GM12874 (cell line): ENCODE measurements around the gene HTR1E.
A peak's percentile ranks its signal among the peaks of the same experiment; 100 is the strongest.

ENCODE experiments used
- TF ChIP-seq, protein P1 (sequence below): IDR thresholded peaks from 2 replicates; pipeline ENCODE4 v1.5.1; 2011; ENCODE audit warnings: low read depth, mild to moderate bottlenecking, control low read depth, low read length, moderate library complexity; ENCODE audit not compliant: insufficient read depth

HTR1E gene

DNA sequence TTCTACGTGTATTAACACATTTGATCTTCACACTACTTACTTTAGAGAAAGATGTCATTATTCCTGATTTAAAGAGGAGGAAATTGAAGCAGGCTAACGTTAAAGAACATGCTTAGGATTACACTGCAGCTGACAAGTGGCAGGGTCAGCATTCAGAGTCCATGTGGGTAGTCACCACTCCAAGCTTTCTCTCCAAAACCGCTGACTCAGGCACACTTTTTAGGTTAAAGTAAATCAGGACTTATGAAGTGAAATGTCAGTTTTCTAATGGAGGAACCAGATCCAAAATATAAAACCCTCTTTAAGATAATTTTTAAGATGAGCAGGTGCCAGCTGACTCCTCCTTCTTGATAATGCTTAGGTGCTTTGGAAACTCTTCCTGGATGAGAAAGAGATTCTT is 75.4 kb downstream of the HTR1E start:
- TF ChIP-seq, protein P1, sequence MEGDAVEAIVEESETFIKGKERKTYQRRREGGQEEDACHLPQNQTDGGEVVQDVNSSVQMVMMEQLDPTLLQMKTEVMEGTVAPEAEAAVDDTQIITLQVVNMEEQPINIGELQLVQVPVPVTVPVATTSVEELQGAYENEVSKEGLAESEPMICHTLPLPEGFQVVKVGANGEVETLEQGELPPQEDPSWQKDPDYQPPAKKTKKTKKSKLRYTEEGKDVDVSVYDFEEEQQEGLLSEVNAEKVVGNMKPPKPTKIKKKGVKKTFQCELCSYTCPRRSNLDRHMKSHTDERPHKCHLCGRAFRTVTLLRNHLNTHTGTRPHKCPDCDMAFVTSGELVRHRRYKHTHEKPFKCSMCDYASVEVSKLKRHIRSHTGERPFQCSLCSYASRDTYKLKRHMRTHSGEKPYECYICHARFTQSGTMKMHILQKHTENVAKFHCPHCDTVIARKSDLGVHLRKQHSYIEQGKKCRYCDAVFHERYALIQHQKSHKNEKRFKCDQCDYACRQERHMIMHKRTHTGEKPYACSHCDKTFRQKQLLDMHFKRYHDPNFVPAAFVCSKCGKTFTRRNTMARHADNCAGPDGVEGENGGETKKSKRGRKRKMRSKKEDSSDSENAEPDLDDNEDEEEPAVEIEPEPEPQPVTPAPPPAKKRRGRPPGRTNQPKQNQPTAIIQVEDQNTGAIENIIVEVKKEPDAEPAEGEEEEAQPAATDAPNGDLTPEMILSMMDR, result no peak

DNA sequence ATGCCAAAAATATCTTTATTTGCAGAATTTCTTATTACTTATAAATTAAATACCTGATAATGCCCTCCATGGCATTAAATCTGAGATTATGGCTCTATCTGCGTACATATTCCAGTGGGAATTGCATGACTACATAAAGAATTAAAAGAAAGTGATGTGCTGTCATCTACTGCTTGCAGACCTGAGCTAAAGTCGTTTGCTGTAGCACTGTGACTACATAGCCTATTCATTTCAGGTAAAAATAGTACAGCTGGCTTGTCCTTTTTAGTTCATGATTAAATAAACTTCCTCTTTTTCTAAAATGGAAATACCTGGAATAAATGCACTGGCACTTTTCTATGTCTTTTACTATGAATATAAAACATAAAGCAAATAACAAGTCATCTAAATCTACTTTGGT is 79.4 kb downstream of the HTR1E start:
- TF ChIP-seq, protein P1, result no peak

DNA sequence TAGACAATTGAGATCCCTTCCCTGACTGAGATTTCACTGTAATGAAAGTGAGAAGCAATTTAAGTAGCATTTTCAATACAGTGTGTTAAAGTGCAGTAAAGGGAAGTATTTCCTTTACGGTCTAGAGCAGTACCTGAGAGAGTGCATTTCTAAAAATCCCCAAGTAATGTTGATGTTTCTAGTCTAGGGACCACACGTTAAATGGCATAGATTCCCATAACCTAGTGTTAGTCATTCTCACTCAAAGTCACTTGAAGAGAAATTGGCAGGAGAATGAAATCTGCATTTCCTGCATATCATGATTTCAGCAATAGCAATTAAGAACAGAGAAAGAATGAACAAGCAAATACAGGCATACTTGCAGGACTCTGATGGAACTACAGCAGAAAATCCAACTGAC is 89.7 kb downstream of the HTR1E start:
- TF ChIP-seq, protein P1, result no peak

DNA sequence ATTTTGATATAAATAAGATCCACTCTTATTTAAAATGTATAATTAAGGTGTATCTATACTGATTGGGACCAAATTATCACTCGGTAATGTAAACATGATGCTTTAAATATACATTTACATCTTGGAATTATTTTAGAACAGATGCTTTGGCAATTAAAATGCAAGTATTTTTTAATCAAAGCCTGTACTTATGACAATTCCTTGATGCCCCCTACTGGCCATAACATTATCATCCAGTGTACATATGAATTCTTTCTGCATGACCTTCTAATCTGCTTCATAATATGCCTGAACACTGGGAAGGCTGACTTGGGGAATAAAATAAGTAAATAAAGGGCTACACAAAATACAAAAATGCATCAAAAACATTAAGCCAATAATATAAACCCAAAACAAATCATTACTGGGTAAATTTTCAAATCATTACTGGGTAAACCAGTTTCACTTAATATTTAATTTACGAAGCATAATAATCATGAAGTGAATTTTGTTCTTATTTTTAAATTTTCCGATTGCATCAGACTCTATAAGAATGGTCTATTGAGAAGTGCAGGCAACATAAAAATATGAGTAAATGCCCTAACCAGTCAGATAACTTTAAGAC is 92.5 kb downstream of the HTR1E start:
- TF ChIP-seq, protein P1, result peak; percentile 40; the same call in 1 of the 2 replicates

DNA sequence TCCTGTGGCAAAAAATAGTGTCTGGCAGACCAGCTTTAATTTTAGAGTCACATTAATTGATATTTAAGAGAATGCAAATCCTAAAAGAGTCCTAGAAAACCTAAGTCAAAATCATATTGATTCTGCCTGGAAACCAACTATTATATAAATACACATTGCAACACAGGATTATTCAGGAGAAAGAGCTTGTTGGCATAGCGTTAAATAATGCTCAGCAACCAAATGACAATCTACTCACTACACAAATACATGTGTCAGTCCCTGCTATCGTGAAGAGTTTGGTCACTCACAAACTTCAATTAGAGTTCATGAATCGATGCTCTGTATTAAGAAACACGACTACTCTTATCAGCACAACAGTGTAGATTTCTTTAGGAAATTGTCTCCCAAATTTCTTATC is 103.4 kb downstream of the HTR1E start:
- TF ChIP-seq, protein P1, result no peak

DNA sequence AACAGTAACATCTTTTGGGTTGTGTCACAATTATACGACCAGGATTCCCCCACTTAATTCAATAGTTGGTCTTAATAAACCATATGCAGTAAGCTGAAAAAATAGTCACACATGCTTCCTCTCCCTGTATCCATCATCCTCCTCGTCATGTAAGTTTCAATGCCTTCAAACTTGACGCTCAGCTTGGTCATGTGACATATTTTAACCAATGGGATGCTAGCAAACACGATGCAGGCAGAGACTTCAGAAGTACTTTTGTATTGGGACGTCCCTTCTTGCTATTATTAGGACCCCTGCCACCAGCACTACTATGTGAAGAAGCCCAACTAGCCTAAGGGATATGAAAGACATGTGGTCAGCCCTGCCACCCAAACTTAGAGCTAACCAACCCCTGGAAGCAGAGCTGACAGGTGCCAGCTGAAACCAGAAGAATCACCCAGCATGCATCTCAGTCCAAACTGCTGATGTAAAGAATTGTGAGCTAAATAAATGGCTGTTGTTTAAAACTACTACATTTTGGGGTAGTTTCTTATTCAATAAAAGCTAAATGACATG is 108.3 kb downstream of the HTR1E start:
- TF ChIP-seq, protein P1, result no peak

DNA sequence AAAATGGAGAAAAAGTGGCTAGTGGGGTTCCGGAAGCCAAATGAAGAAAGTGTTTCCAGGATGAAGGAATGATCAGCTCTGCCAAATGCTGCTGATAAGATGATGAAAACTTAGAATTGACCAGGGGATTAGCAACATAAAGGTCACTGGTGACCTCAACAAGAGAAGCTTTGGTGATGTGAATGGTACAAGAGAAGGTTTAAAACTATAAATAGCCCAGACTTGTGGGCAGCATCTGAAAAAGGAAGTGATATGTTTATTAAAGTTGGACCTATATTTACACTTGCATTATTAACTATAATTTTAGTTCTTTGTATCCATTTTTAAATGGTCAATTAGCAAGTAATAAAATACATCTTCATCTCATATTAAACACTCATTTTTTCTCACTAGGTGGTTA is 112.5 kb downstream of the HTR1E start:
- TF ChIP-seq, protein P1, result no peak
